A549 (cell line): ENCODE data around the gene NEK11. TPM values are rescaled to one million over a fixed set of nuclear protein-coding genes. Genes with fewer than 3 reads are reported as not detected.
A peak's percentile ranks its signal among the peaks of the same experiment; 100 is the strongest.

Experiments
- ATAC-seq, 2 experiments: fragments of 200-7000 bp in 1 of 2; fragments of >200 bp in 1 of 2; cut with Nextera tagmentation in 1 of 2; cut with Tn5 transposase in 1 of 2; 3 replicates each; pipeline versions ENCODE4 v1.8.0 to v1.9.1; 2018 to 2020; ENCODE audit warnings: mild to moderate bottlenecking in 1 of 2, moderate library complexity in 1 of 2
- CTCF ChIA-PET: fragments of 300-600 bp; sonication (Branson Sonifier 250); formaldehyde crosslinking; extraction: SDS; loops from one replicate; lab custom pipeline; 2021; ENCODE audit warnings: antibody characterized with exemption, inconsistent platforms; lab: Yijun Ruan, JAX
- POLR2A ChIA-PET: fragments of 350-600 bp; formaldehyde crosslinking; extraction: SDS; loops from one replicate; lab custom pipeline; 2021; ENCODE audit warnings: antibody characterized with exemption, inconsistent platforms; lab: Yijun Ruan, JAX
- DNase-seq, 2 experiments: peaks; one replicate each; pipeline versions ENCODE4 v3.0.0 to v3.0.0-alpha.2; 2011 to 2016; ENCODE audit warnings: low read depth in 1 of 2, low spot score in 1 of 2
- FAIRE-seq: peaks from 2 replicates; lab custom pipeline; 2011; peaks lifted over from hg19 to GRCh38; lab: Jason Lieb, UNC
- H3K27ac ChIP-seq, 2 experiments: fragments of >200 bp; sonication (Bioruptor Twin); formaldehyde crosslinking; 3 replicates each; pipeline ENCODE4 v1.5.1; 2016 to 2017
- H3K4me1 ChIP-seq: fragments of >200 bp; sonication (Bioruptor Twin); formaldehyde crosslinking; 3 replicates; pipeline ENCODE4 v1.6.1; 2016
- H3K4me2 ChIP-seq: fragments of >200 bp; sonication (Bioruptor Twin); formaldehyde crosslinking; 3 replicates; pipeline ENCODE4 v1.6.1; 2016
- H3K4me3 ChIP-seq: fragments of >200 bp; sonication (Bioruptor Twin); formaldehyde crosslinking; 3 replicates; pipeline ENCODE4 v1.5.1; 2016
- H3K9me3 ChIP-seq: fragments of >200 bp; sonication (Bioruptor Twin); formaldehyde crosslinking; 3 replicates; pipeline ENCODE4 v1.6.1; 2016
- CEBPB ChIP-seq, 2 experiments: fragments of >200 bp in 1 of 2; sonication (Bioruptor Twin) in 1 of 2; formaldehyde crosslinking in 1 of 2; IDR thresholded peaks; 2 replicates each; pipeline ENCODE4 v1.6.1; 2012 to 2016
- CHD4 ChIP-seq: fragments of 200-600 bp; sonication (generic); IDR thresholded peaks from 2 replicates; pipeline ENCODE4 v1.6.1; 2016; ENCODE audit warnings: antibody characterized with exemption, mild to moderate bottlenecking, borderline replicate concordance
- GATA3 ChIP-seq: IDR thresholded peaks from 2 replicates; pipeline ENCODE4 v1.6.1; 2012; ENCODE audit warnings: borderline replicate concordance
- JUNB ChIP-seq: fragments of >200 bp; sonication (Bioruptor Twin); formaldehyde crosslinking; IDR thresholded peaks from 2 replicates; pipeline ENCODE4 v1.6.1; 2016
- KDM1A ChIP-seq: fragments of 200-600 bp; sonication (generic); IDR thresholded peaks from 2 replicates; pipeline ENCODE4 v1.6.1; 2016; ENCODE audit warnings: low read depth, mild to moderate bottlenecking
- KDM5A ChIP-seq: fragments of 200-600 bp; sonication (generic); IDR thresholded peaks from 2 replicates; pipeline ENCODE4 v1.6.1; 2016; ENCODE audit warnings: antibody characterized with exemption, mild to moderate bottlenecking
- MYC ChIP-seq: IDR thresholded peaks from 2 replicates; pipeline ENCODE4 v1.6.1; 2012; ENCODE audit warnings: mild to moderate bottlenecking, inconsistent platforms, low read length, improper control_type of control experiment, borderline replicate concordance
- NFE2L2 ChIP-seq: fragments of 150-350 bp; conservative IDR thresholded peaks from 2 replicates; pipeline ENCODE4 v1.6.1; 2014; ENCODE audit warnings: low read length
- PHF8 ChIP-seq: fragments of 200-600 bp; sonication (generic); IDR thresholded peaks from 2 replicates; pipeline ENCODE4 v1.6.1; 2016; ENCODE audit warnings: low read depth, mild to moderate bottlenecking, antibody characterized with exemption, moderate library complexity, borderline replicate concordance
- RARB ChIP-seq: fragments of 250-450 bp; sonication (Bioruptor Pico); IDR thresholded peaks from 2 replicates; pipeline ENCODE4 v1.8.0; 2021; ENCODE audit warnings: mild to moderate bottlenecking, moderate library complexity
- RCOR1 ChIP-seq: fragments of 150-350 bp; IDR thresholded peaks from 2 replicates; pipeline ENCODE4 v1.6.1; 2014; ENCODE audit warnings: antibody characterized with exemption, low read length, low read depth
- SREBF2 ChIP-seq: fragments of 450-650 bp; IDR thresholded peaks from 2 replicates; pipeline ENCODE4 v1.6.1; 2014; ENCODE audit warnings: mild to moderate bottlenecking, moderate library complexity
- ZFP36 ChIP-seq: fragments of 450-650 bp; IDR thresholded peaks from 2 replicates; pipeline ENCODE4 v1.6.1; 2014; ENCODE audit warnings: borderline replicate concordance; ENCODE audit not compliant: partially characterized antibody
- WGBS: methylation state at CpG from one replicate; pipeline ENCODE4 v1.1.6; 2017; ENCODE audit errors: missing lambda C conversion rate; 5-methylcytosine and 5-hydroxymethylcytosine counted together
- polyA plus RNA-seq, 4 experiments: library from polyadenylated mRNA; depleted of rRNA in 3 of 4; stranded (reverse); fragments of >200 nt; fragmentation: RNase III in 1 of 4; extraction: RNeasy Plus Mini Kit Qiagen cat#74134 plus additional on column Dnase treatment in 1 of 4; gene quantifications; 2 replicates in 3 of 4; 3 replicates in 1 of 4; pipeline ENCODE4 v1.2.3, GENCODE V29; 2011 to 2017
- TF ChIP-seq, protein P1 (sequence below): fragments of 200-600 bp; sonication (generic); IDR thresholded peaks from 2 replicates; pipeline ENCODE4 v1.6.1; 2016; ENCODE audit warnings: antibody characterized with exemption, mild to moderate bottlenecking, moderate library complexity
- TF ChIP-seq, protein P2 (sequence below): fragments of >200 bp; sonication (Bioruptor Twin); formaldehyde crosslinking; IDR thresholded peaks from 3 replicates; pipeline ENCODE4 v1.5.1; 2016
- TF ChIP-seq, protein P3 (sequence below): fragments of 150-350 bp; IDR thresholded peaks from 2 replicates; pipeline ENCODE4 v1.6.1; 2014; ENCODE audit warnings: low read depth, mild to moderate bottlenecking, low read length

Gene NEK11
- polyA plus RNA-seq, 2 of the 4 experiments (the other 2 are of a cell fraction), result 5.8 to 8.9 TPM

DNA sequence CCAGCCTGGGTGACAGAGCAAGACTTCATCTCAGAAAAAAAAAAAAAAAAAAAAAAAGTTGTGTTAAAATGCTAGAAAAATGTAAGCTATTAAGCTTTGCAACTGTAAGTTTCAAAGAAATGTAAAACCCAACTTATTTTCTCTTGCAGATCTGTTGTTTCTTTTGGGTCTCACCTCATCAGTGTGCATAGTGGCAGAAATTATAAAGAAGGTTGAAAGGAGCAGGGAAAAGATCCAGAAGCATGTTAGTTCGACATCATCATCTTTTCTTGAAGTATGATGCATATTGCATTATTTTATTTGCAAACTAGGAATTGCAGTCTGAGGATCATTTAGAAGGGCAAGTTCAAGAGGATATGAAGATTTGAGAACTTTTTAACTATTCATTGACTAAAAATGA is 25.6 kb upstream of the NEK11 start (continued):
- TF ChIP-seq, protein P1, sequence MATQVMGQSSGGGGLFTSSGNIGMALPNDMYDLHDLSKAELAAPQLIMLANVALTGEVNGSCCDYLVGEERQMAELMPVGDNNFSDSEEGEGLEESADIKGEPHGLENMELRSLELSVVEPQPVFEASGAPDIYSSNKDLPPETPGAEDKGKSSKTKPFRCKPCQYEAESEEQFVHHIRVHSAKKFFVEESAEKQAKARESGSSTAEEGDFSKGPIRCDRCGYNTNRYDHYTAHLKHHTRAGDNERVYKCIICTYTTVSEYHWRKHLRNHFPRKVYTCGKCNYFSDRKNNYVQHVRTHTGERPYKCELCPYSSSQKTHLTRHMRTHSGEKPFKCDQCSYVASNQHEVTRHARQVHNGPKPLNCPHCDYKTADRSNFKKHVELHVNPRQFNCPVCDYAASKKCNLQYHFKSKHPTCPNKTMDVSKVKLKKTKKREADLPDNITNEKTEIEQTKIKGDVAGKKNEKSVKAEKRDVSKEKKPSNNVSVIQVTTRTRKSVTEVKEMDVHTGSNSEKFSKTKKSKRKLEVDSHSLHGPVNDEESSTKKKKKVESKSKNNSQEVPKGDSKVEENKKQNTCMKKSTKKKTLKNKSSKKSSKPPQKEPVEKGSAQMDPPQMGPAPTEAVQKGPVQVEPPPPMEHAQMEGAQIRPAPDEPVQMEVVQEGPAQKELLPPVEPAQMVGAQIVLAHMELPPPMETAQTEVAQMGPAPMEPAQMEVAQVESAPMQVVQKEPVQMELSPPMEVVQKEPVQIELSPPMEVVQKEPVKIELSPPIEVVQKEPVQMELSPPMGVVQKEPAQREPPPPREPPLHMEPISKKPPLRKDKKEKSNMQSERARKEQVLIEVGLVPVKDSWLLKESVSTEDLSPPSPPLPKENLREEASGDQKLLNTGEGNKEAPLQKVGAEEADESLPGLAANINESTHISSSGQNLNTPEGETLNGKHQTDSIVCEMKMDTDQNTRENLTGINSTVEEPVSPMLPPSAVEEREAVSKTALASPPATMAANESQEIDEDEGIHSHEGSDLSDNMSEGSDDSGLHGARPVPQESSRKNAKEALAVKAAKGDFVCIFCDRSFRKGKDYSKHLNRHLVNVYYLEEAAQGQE, result no peak
- TF ChIP-seq KDM5A, result no peak
- TF ChIP-seq, protein P2, sequence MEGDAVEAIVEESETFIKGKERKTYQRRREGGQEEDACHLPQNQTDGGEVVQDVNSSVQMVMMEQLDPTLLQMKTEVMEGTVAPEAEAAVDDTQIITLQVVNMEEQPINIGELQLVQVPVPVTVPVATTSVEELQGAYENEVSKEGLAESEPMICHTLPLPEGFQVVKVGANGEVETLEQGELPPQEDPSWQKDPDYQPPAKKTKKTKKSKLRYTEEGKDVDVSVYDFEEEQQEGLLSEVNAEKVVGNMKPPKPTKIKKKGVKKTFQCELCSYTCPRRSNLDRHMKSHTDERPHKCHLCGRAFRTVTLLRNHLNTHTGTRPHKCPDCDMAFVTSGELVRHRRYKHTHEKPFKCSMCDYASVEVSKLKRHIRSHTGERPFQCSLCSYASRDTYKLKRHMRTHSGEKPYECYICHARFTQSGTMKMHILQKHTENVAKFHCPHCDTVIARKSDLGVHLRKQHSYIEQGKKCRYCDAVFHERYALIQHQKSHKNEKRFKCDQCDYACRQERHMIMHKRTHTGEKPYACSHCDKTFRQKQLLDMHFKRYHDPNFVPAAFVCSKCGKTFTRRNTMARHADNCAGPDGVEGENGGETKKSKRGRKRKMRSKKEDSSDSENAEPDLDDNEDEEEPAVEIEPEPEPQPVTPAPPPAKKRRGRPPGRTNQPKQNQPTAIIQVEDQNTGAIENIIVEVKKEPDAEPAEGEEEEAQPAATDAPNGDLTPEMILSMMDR, result no peak
- no peak for TF ChIP-seq JUNB
- no peak for TF ChIP-seq NFE2L2
- TF ChIP-seq, protein P3, sequence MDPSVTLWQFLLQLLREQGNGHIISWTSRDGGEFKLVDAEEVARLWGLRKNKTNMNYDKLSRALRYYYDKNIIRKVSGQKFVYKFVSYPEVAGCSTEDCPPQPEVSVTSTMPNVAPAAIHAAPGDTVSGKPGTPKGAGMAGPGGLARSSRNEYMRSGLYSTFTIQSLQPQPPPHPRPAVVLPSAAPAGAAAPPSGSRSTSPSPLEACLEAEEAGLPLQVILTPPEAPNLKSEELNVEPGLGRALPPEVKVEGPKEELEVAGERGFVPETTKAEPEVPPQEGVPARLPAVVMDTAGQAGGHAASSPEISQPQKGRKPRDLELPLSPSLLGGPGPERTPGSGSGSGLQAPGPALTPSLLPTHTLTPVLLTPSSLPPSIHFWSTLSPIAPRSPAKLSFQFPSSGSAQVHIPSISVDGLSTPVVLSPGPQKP, result no peak

DNA sequence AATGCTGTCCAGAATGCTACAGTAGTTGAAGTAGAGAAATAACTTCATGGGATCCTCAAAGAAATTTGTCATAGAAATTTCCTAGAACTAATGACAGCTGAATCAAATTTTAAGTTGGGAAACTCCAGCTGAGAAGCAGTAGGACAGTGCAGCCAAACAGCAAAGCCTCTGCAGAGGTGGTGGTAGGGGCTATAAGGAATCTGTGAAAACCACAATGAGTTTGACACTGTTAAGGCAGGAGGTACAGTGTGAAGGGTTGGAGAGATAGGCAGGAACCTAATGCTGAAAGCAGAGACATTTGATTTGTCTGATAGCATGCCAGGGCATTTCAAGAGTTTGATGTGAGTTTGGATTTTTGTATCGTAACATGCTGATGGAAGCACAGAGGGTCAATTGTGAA is 22.1 kb upstream of the NEK11 start:
- ATAC-seq (no peak), DNase-seq (no peak), FAIRE-seq (no peak)
- no peak overlapping the region for H3K4me2 ChIP-seq
- no peak overlapping the region for H3K4me3 ChIP-seq
- WGBS, result 91% methylated on average over 1 of the region's 1 CpG
- no peaks in the 10 kb centered on the region for H3K4me1 ChIP-seq
- POLR2A ChIA-PET, result no interaction called here
- TF ChIP-seq CHD4, result no peak
- no peak for TF ChIP-seq PHF8
- CTCF ChIA-PET, result no interaction called here
- H3K27ac ChIP-seq, result no peak overlapping the region
- no peaks in the 10 kb centered on the region for H3K9me3 ChIP-seq

DNA sequence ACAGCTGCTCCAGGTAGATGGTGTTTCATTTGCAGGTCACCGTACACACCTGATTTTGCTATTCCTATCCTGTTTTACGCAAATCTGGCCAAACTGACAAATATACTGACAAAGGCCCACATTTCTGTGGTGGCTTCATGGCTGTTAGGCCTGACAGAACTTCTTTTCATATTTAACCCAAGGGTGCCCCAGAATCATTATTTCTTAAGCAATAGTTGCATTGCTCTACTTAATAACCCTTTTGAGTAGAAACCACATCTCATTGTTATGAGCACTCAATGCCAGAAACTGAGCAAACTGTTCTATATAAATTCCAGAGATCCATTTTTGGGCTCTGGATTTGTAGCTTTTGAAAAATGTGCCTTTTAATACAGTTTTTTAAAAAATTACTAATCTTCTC is 19.4 kb upstream of the NEK11 start:
- H3K9me3 ChIP-seq, result no peaks in the 10 kb centered on the region
- no peak for ATAC-seq
- H3K4me2 ChIP-seq, result no peak overlapping the region
- H3K4me1 ChIP-seq, result no peaks in the 10 kb centered on the region
- whole genome bisulfite sequencing, result 100% methylated on average over 2 of the region's 2 CpGs
- H3K4me3 ChIP-seq, result no peak overlapping the region
- POLR2A ChIA-PET, result no interaction called here
- CTCF ChIA-PET, result no interaction called here
- TF ChIP-seq SREBF2 (no peak), RCOR1 (no peak), GATA3 (no peak), KDM1A (no peak)
- TF ChIP-seq, all 56 proteins: peak for 0
- FAIRE-seq, result no peak
- no peak overlapping the region for H3K27ac ChIP-seq
- DNase-seq, result no peak

DNA sequence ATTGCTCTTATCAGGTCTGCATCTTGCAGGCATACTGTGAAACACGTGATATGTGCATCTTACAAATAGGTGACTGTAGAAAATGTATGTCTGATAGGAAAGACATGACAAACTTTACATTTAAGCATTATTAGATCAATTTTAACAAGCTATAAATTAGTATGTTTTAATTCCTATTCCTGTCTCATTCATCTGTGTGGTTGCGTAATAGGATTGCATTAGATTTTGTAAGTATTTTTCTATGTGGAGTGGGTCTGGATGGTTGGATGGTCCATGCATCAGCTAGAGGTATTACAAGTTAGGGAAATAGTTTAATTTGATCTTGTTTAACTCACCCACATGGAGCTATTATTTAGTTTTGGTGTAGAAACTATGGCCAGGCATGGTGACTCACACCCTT is 18.9 kb upstream of the NEK11 start:
- ChIA-PET POLR2A (no interaction called here), CTCF (no interaction called here)
- H3K4me1 ChIP-seq, result no peaks in the 10 kb centered on the region
- 94% methylated on average over 2 of the region's 2 CpGs for WGBS
- ATAC-seq, result no peak
- no peak overlapping the region for H3K4me3 ChIP-seq
- H3K27ac ChIP-seq, result no peak overlapping the region
- TF ChIP-seq MYC (no peak), CEBPB (IDR thresholded peaks at IDR 0.05) (peak; percentile 51 to 60; a peak in 3 of 4 replicates), RARB (CRISPR knock-in tag) (no peak), ZFP36 (no peak)
- TF ChIP-seq, all 56 proteins: peak for 1
- FAIRE-seq (no peak), DNase-seq (no peak)
- no peaks in the 10 kb centered on the region for H3K9me3 ChIP-seq
- no peak overlapping the region for H3K4me2 ChIP-seq
